ENCODE measurements around the gene NCKAP1. TPM values are rescaled to one million over a fixed set of nuclear protein-coding genes. Genes with fewer than 3 reads are reported as not detected.

Gene NCKAP1
- polyA plus RNA-seq, 2 of the 4 experiments (the other 2 are of a cell fraction): 98.8 to 201 TPM

DNA sequence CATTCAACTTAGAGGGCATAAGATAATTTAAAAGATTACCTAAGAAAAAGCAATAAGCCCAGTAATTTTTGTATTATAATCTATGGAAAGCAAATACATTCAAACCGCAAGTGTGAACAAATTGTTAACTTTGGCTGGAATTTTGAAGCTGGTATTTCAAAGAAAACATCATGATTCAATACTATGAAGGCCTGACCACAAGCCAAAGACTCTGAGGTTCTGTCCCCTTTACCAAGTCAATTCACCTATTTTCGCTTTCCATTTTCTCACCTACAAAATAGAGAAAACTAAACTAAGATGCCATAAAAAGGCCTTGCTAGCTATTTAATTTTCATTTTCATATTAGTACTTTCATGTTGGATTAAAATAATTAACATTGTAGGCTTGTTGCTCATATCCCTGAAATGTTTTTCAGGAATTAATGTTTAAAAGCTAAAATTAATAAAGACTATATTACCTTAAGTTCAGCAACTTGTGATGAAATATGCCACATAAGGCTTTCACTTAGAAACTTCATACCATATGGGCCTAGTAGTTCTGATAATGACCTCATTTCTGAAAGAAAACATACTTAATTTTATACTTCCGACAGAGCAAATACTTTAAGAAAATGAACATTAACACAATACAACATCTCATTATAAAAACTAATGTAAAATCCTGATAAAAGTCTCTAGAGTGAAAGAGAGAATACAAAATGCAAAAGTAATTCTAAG lies 86.2 kb downstream of the NCKAP1 start:
- Histone ChIP-seq H3K9me3 (no peaks in the 10 kb centered on the region), H3K4me2 (no peak overlapping the region), H3K27ac (no peak overlapping the region), H3K4me1 (peaks cover 29% of the 10 kb centered on the region), H3K4me3 (no peak overlapping the region)
- FAIRE-seq (no peak), DNase-seq (ENCODE audit: low read depth in 1 of 2, low spot score in 1 of 2) (no peak), ATAC-seq (no peak)
- no peak for TF ChIP-seq USF2 (IDR thresholded peaks at IDR 0.05)
- TF ChIP-seq FOSL2 (IDR thresholded peaks at IDR 0.05): no peak
- no peak for TF ChIP-seq FOSL2 (CRISPR knock-in tag; IDR thresholded peaks at IDR 0.05)
- no peak for TF ChIP-seq REST (IDR thresholded peaks at IDR 0.05)
- TF ChIP-seq MAFK (IDR thresholded peaks at IDR 0.05; ENCODE audit: partially characterized antibody): no peak
- no peak for TF ChIP-seq HOXB13 (CRISPR knock-in tag; IDR thresholded peaks at IDR 0.05; ENCODE audit: low read depth)
- no peak for TF ChIP-seq EHMT2 (IDR thresholded peaks at IDR 0.05; ENCODE audit: low read depth)
- TF ChIP-seq EHF (CRISPR knock-in tag; IDR thresholded peaks at IDR 0.05): no peak
- ChIA-PET POLR2A (no interaction called here), CTCF (interaction anchor here (0.7 kb wide), 1 partner anchor 81 kb away, joined by 3 read pairs; no protein-coding TSS in a partner anchor)
- WGBS (ENCODE audit: missing lambda C conversion rate): 89% methylated on average over 3 of the region's 3 CpGs

DNA sequence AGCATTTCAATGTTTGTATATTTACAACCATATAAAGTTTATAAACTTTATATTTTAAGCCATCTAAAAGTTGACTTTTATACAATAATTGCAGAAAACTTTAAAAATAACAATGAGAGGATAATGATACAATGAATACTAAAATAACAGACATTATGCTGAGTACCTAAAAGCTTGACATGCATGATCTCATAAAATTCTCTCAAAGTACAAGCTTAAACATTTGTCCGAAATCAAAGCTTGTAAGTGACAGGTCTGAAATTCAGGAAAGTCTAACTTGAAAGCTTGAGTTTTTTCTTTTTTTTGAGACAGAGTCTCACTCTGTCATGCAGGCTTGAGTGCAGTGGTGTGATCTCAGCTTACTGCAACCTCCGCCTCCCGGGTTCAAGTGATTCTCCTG lies 87.7 kb downstream of the NCKAP1 start:
- TF ChIP-seq HEYL (CRISPR knock-in tag; IDR thresholded peaks at IDR 0.05) (no peak), KDM1A (IDR thresholded peaks at IDR 0.05; ENCODE audit: low read depth) (no peak), CHD4 (IDR thresholded peaks at IDR 0.05; ENCODE audit: borderline replicate concordance) (no peak), PBX3 (IDR thresholded peaks at IDR 0.05) (no peak), TP53 (CRISPR knock-in tag; IDR thresholded peaks at IDR 0.05) (no peak), CHD2 (IDR thresholded peaks at IDR 0.05; ENCODE audit: low read length, partially characterized antibody) (no peak), RNF2 (IDR thresholded peaks at IDR 0.05; ENCODE audit: borderline replicate concordance, low read depth) (no peak), CBX8 (IDR thresholded peaks at IDR 0.05) (no peak), ZNF302 (CRISPR knock-in tag; IDR thresholded peaks at IDR 0.05) (no peak), HMGXB4 (CRISPR knock-in tag; IDR thresholded peaks at IDR 0.05; ENCODE audit: borderline replicate concordance) (no peak), SREBF2 (IDR thresholded peaks at IDR 0.05) (no peak), FOXS1 (CRISPR knock-in tag; IDR thresholded peaks at IDR 0.05) (no peak), TFCP2L1 (CRISPR knock-in tag; IDR thresholded peaks at IDR 0.05) (no peak)
- TF ChIP-seq, protein P1, sequence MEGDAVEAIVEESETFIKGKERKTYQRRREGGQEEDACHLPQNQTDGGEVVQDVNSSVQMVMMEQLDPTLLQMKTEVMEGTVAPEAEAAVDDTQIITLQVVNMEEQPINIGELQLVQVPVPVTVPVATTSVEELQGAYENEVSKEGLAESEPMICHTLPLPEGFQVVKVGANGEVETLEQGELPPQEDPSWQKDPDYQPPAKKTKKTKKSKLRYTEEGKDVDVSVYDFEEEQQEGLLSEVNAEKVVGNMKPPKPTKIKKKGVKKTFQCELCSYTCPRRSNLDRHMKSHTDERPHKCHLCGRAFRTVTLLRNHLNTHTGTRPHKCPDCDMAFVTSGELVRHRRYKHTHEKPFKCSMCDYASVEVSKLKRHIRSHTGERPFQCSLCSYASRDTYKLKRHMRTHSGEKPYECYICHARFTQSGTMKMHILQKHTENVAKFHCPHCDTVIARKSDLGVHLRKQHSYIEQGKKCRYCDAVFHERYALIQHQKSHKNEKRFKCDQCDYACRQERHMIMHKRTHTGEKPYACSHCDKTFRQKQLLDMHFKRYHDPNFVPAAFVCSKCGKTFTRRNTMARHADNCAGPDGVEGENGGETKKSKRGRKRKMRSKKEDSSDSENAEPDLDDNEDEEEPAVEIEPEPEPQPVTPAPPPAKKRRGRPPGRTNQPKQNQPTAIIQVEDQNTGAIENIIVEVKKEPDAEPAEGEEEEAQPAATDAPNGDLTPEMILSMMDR (IDR thresholded peaks at IDR 0.05): no peak
- TF ChIP-seq, protein P2, sequence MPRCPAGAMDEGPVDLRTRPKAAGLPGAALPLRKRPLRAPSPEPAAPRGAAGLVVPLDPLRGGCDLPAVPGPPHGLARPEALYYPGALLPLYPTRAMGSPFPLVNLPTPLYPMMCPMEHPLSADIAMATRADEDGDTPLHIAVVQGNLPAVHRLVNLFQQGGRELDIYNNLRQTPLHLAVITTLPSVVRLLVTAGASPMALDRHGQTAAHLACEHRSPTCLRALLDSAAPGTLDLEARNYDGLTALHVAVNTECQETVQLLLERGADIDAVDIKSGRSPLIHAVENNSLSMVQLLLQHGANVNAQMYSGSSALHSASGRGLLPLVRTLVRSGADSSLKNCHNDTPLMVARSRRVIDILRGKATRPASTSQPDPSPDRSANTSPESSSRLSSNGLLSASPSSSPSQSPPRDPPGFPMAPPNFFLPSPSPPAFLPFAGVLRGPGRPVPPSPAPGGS (IDR thresholded peaks at IDR 0.05): no peak
- POLR2A ChIA-PET: no interaction called here
- FAIRE-seq: no peak
- H3K4me1 ChIP-seq: peaks cover 37% of the 10 kb centered on the region
- no peaks in the 10 kb centered on the region for H3K9me3 ChIP-seq
- ATAC-seq: no peak
- CTCF ChIA-PET: interaction anchor here (0.6 to 1.3 kb wide), 4 partner anchors 30 to 187 kb away, joined by 3 to 4 read pairs (median 3); no protein-coding TSS in a partner anchor
- H3K4me3 ChIP-seq: no peak overlapping the region
- no peak for DNase-seq (ENCODE audit: low read depth in 1 of 2, low spot score in 1 of 2)
- H3K27ac ChIP-seq: peak overlapping the region in 1 of 2 experiments; percentile 55; a peak in 1 of 6 replicates
- peak overlapping the region; percentile 61; the same call in 2 of the 3 replicates for H3K4me2 ChIP-seq
- 97% methylated on average over 3 of the region's 3 CpGs for WGBS (ENCODE audit: missing lambda C conversion rate)
